MM.1S (cell line): ENCODE data around the gene AP4S1.

ENCODE experiments used
- DNase-seq: peaks from one replicate; pipeline ENCODE4 v3.0.0-alpha.2; 2015
- H2AFZ ChIP-seq: fragments of 300-600 bp; sonication (generic); 2 replicates; pipeline ENCODE4 v1.6.0; 2016; ENCODE audit warnings: antibody characterized with exemption, low read length
- H3F3A ChIP-seq: fragments of 300-600 bp; sonication (generic); 2 replicates; pipeline ENCODE4 v1.6.1; 2016; ENCODE audit warnings: mild to moderate bottlenecking, antibody characterized with exemption, low read length, moderate library complexity, mixed read lengths; ENCODE audit not compliant: insufficient read depth
- H3K27ac ChIP-seq: fragments of 300-600 bp; sonication (generic); 2 replicates; pipeline ENCODE4 v1.5.1; 2016; ENCODE audit warnings: mild to moderate bottlenecking, low read length
- H3K27me3 ChIP-seq: fragments of 300-600 bp; sonication (generic); replicated peaks from 2 replicates; pipeline ENCODE4 v1.6.0; 2016; ENCODE audit warnings: low read length; ENCODE audit not compliant: insufficient read depth
- H3K36me3 ChIP-seq: fragments of 300-600 bp; sonication (generic); replicated peaks from 2 replicates; pipeline ENCODE4 v1.6.1; 2016; ENCODE audit warnings: mild to moderate bottlenecking, low read length, mixed read lengths; ENCODE audit not compliant: insufficient read depth
- H3K4me1 ChIP-seq: fragments of 300-600 bp; sonication (generic); 2 replicates; pipeline ENCODE4 v1.6.1; 2016; ENCODE audit warnings: low read length, mixed read lengths
- H3K4me2 ChIP-seq: fragments of 300-600 bp; sonication (generic); 2 replicates; pipeline ENCODE4 v1.6.0; 2016; ENCODE audit warnings: low read depth, low read length
- H3K4me3 ChIP-seq: fragments of 300-600 bp; sonication (generic); 2 replicates; pipeline ENCODE4 v1.5.1; 2016; ENCODE audit warnings: low read length, mixed read lengths
- H3K79me2 ChIP-seq: fragments of 300-600 bp; sonication (generic); 2 replicates; pipeline ENCODE4 v1.6.1; 2016; ENCODE audit warnings: mixed run types, low read length, mixed read lengths
- H3K9ac ChIP-seq: fragments of 300-600 bp; sonication (generic); 2 replicates; pipeline ENCODE4 v1.6.1; 2016; ENCODE audit warnings: low read length, mixed read lengths
- H3K9me2 ChIP-seq: fragments of 300-600 bp; sonication (generic); replicated peaks from 2 replicates; pipeline ENCODE4 v1.6.1; 2016; ENCODE audit warnings: mild to moderate bottlenecking, low read length, mixed read lengths; ENCODE audit not compliant: insufficient read depth
- H3K9me3 ChIP-seq: fragments of 300-600 bp; sonication (generic); replicated peaks from 2 replicates; pipeline ENCODE4 v1.6.1; 2016; ENCODE audit warnings: mild to moderate bottlenecking, low read length, mixed read lengths; ENCODE audit not compliant: insufficient read depth
- H4K20me1 ChIP-seq: fragments of 300-600 bp; sonication (generic); 2 replicates; pipeline ENCODE4 v1.6.1; 2016; ENCODE audit warnings: mild to moderate bottlenecking, low read length, moderate library complexity, mixed read lengths; ENCODE audit not compliant: insufficient read depth
- EZH2 ChIP-seq: fragments of 300-600 bp; sonication (generic); optimal IDR thresholded peaks from 2 replicates; pipeline ENCODE3; 2017; ENCODE audit warnings: low read depth, mild to moderate bottlenecking, antibody characterized with exemption, low read length, mixed read lengths
- EZH2phosphoT487 ChIP-seq: fragments of 300-600 bp; sonication (generic); IDR thresholded peaks from 2 replicates; pipeline ENCODE4 v1.6.1; 2018; ENCODE audit warnings: antibody characterized with exemption, low read length
- TF ChIP-seq, protein P1 (sequence below): fragments of 300-600 bp; sonication (generic); IDR thresholded peaks from 2 replicates; pipeline ENCODE4 v1.5.1; 2016; ENCODE audit warnings: antibody characterized with exemption, low read length, mixed read lengths

Gene AP4S1

DNA sequence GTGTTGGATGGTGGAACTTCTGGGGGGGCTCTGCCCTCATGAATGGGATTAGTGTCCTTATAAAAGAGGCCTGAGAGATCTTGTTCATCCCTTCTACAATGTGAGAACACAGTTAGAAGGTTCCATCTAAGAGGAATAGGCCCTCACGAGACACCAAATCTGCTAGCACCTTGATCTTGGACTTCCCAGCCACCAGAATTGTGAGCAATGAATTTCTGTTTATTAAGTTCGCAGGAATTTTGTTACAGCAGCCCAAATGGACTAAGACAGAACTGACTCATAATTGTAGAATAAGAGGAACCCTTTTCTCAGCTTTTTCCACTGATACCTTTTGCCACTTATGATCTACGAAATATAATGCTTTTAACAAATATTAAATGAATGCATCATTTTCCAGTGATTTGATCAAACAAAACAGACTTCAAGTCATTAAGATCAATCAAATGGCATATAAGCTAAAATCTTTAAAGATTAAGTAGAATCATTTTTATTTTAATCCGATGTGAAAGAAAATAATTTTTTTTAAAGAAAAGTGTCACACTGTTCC lies 113.9 kb downstream of the AP4S1 start:
- H3K9ac ChIP-seq: no peak overlapping the region
- no peak for TF ChIP-seq EZH2
- TF ChIP-seq, protein P1, sequence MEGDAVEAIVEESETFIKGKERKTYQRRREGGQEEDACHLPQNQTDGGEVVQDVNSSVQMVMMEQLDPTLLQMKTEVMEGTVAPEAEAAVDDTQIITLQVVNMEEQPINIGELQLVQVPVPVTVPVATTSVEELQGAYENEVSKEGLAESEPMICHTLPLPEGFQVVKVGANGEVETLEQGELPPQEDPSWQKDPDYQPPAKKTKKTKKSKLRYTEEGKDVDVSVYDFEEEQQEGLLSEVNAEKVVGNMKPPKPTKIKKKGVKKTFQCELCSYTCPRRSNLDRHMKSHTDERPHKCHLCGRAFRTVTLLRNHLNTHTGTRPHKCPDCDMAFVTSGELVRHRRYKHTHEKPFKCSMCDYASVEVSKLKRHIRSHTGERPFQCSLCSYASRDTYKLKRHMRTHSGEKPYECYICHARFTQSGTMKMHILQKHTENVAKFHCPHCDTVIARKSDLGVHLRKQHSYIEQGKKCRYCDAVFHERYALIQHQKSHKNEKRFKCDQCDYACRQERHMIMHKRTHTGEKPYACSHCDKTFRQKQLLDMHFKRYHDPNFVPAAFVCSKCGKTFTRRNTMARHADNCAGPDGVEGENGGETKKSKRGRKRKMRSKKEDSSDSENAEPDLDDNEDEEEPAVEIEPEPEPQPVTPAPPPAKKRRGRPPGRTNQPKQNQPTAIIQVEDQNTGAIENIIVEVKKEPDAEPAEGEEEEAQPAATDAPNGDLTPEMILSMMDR: no peak
- no peak for TF ChIP-seq EZH2phosphoT487
- no peak overlapping the region for H3K4me3 ChIP-seq
- H3F3A ChIP-seq: no peaks in the 10 kb centered on the region
- H3K27ac ChIP-seq: no peak overlapping the region
- no peaks in the 10 kb centered on the region; the same call in none of the 2 replicates for H3K36me3 ChIP-seq
- no peaks in the 10 kb centered on the region for H4K20me1 ChIP-seq
- H3K27me3 ChIP-seq: no peaks in the 10 kb centered on the region
- H3K4me1 ChIP-seq: no peaks in the 10 kb centered on the region
- no peak for DNase-seq
- H2AFZ ChIP-seq: no peak overlapping the region
- no peak overlapping the region for H3K4me2 ChIP-seq
- no peaks in the 10 kb centered on the region for H3K9me3 ChIP-seq
- H3K9me2 ChIP-seq: no peaks in the 10 kb centered on the region
- no peaks in the 10 kb centered on the region for H3K79me2 ChIP-seq

DNA sequence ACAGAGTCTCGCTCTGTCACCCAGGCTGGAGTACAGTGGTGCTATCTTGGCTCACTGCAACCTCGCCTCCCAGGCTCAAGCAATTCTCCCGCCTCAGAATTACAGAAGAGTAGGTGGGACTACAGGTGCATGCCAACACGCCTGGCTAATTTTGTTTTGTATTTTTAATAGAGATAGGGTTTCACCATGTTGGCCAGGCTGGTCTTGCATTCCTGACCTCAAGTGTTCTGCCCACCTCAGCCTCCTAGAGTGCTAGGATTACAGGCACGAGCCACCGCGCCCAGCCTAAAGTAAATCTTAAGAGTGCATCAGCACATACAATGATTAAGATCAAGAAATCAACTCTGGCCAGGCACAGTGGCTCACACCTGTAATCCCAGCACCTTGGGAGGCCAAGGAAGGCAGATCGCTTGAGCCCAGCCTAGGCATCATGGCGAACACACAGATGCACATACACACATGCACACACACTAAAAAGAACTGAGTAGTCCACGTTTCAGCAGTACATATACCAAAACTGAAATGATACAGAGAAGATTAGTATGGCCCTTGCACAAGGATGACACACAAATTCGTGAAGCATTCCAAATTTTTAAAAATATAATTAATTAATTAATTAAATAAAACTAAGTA lies 117.1 kb downstream of the AP4S1 start:
- Histone ChIP-seq H3F3A (no peaks in the 10 kb centered on the region), H2AFZ (no peak overlapping the region), H3K36me3 (no peaks in the 10 kb centered on the region; the same call in none of the 2 replicates), H3K9me2 (no peaks in the 10 kb centered on the region), H3K27ac (no peak overlapping the region), H3K9ac (no peak overlapping the region), H3K27me3 (no peaks in the 10 kb centered on the region), H3K79me2 (no peaks in the 10 kb centered on the region), H3K9me3 (no peaks in the 10 kb centered on the region), H3K4me3 (no peak overlapping the region), H3K4me1 (no peaks in the 10 kb centered on the region), H4K20me1 (no peaks in the 10 kb centered on the region), H3K4me2 (no peak overlapping the region)
- DNase-seq: no peak
- no peak for TF ChIP-seq EZH2
- no peak for TF ChIP-seq EZH2phosphoT487
- TF ChIP-seq, protein P1: no peak
